HepG2 (cell line): ENCODE measurements around the gene OR6S1. TPM values are rescaled to one million over a fixed set of nuclear protein-coding genes. Genes with fewer than 3 reads are reported as not detected.

Experiments
- ATM ChIP-seq: fragments of 450-650 bp; IDR thresholded peaks from 2 replicates; pipeline ENCODE4 v1.7.1; 2017; ENCODE audit warnings: mild to moderate bottlenecking, borderline replicate concordance
- CTCF ChIP-seq: sonication (generic); formaldehyde crosslinking; IDR thresholded peaks from 2 replicates; pipeline ENCODE4 v1.5.0; 2020; ENCODE audit warnings: mild to moderate bottlenecking, missing genetic modification reagents, moderate library complexity
- ELF3 ChIP-seq: IDR thresholded peaks from 2 replicates; pipeline ENCODE4 v1.6.1; 2016; ENCODE audit warnings: missing genetic modification reagents, missing compliant biosample characterization
- FOXP4 ChIP-seq: sonication (generic); formaldehyde crosslinking; IDR thresholded peaks from 2 replicates; pipeline ENCODE4 v1.4.0; 2020; ENCODE audit warnings: missing genetic modification reagents
- KDM2A ChIP-seq: sonication (generic); formaldehyde crosslinking; IDR thresholded peaks from 2 replicates; pipeline ENCODE4 v1.4.0; 2020; ENCODE audit warnings: low read depth, missing genetic modification reagents, borderline replicate concordance
- MIER3 ChIP-seq: IDR thresholded peaks from 2 replicates; pipeline ENCODE4 v1.6.1; 2016; ENCODE audit warnings: missing compliant biosample characterization, borderline replicate concordance
- NR2F1 ChIP-seq, 2 experiments: fragments of 450-650 bp in 1 of 2; formaldehyde crosslinking in 1 of 2; IDR thresholded peaks; 2 replicates each; pipeline versions ENCODE4 v1.5.0 to v1.6.1; 2016 to 2020; ENCODE audit warnings: mild to moderate bottlenecking in 1 of 2, missing compliant biosample characterization in 1 of 2, missing genetic modification reagents in 1 of 2, moderate library complexity in 1 of 2
- PHF8 ChIP-seq: sonication (generic); formaldehyde crosslinking; IDR thresholded peaks from 2 replicates; pipeline ENCODE4 v1.5.0; 2020; ENCODE audit warnings: missing genetic modification reagents
- RXRB ChIP-seq: IDR thresholded peaks from 2 replicates; pipeline ENCODE4 v1.6.1; 2016; ENCODE audit warnings: borderline replicate concordance, missing genetic modification reagents, missing compliant biosample characterization
- SP1 ChIP-seq, 2 experiments: fragments of 450-650 bp in 1 of 2; sonication (generic) in 1 of 2; formaldehyde crosslinking in 1 of 2; IDR thresholded peaks; 2 replicates each; pipeline versions ENCODE4 v1.4.0 to v1.6.1; 2016 to 2020; ENCODE audit warnings: missing genetic modification reagents in 1 of 2
- SPEN ChIP-seq: sonication (generic); formaldehyde crosslinking; IDR thresholded peaks from 2 replicates; pipeline ENCODE4 v1.5.1; 2020; ENCODE audit warnings: low read depth, mild to moderate bottlenecking, missing genetic modification reagents
- TRIM24 ChIP-seq: sonication (generic); formaldehyde crosslinking; IDR thresholded peaks from 2 replicates; pipeline ENCODE4 v1.8.0; 2022; ENCODE audit warnings: mild to moderate bottlenecking, missing genetic modification reagents
- ZBTB26 ChIP-seq: IDR thresholded peaks from 2 replicates; pipeline ENCODE4 v1.6.1; 2016; ENCODE audit warnings: missing compliant biosample characterization, missing genetic modification reagents, borderline replicate concordance
- ZNF549 ChIP-seq: sonication (generic); formaldehyde crosslinking; IDR thresholded peaks from 2 replicates; pipeline ENCODE4 v1.5.0; 2020; ENCODE audit warnings: missing genetic modification reagents
- ZNF574 ChIP-seq: sonication (generic); formaldehyde crosslinking; IDR thresholded peaks from 2 replicates; pipeline ENCODE4 v1.4.0; 2020; ENCODE audit warnings: missing genetic modification reagents
- polyA plus RNA-seq, 8 experiments: library from polyadenylated mRNA; depleted of rRNA in 3 of 8; stranded (reverse) in 7 of 8; unstranded in 1 of 8; fragments of >200 nt; fragmentation: Illumina TruSeq in 4 of 8; extraction: Trizol in 4 of 8; gene quantifications; 2 replicates each; pipeline versions ENCODE4 v1.2.1 to v1.2.3, GENCODE V29; 2011 to 2016; ENCODE audit warnings: low read depth in 4 of 8, missing spikeins in 1 of 8, mixed read lengths in 1 of 8; ENCODE audit not compliant: insufficient read depth in 1 of 8
- total RNA-seq, 5 experiments: library from RNA; depleted of rRNA; stranded (reverse); fragments of >200 nt; fragmentation: Illumina TruSeq; extraction: Trizol; gene quantifications; 2 replicates each; pipeline ENCODE4 v1.2.3, GENCODE V29; 2016; ENCODE audit warnings: low read depth in 1 of 5
- TF ChIP-seq, protein P1 (sequence below): sonication (generic); formaldehyde crosslinking; IDR thresholded peaks from 2 replicates; pipeline ENCODE4 v1.5.1; 2020; ENCODE audit warnings: mild to moderate bottlenecking, missing genetic modification reagents, moderate library complexity

The OR6S1 gene
- total and polyA plus RNA-seq, 2 of the 13 experiments (the other 11 are each of a cell fraction or from before 2014, with no cell fraction given) = 0.09 TPM; not detected in 1

DNA sequence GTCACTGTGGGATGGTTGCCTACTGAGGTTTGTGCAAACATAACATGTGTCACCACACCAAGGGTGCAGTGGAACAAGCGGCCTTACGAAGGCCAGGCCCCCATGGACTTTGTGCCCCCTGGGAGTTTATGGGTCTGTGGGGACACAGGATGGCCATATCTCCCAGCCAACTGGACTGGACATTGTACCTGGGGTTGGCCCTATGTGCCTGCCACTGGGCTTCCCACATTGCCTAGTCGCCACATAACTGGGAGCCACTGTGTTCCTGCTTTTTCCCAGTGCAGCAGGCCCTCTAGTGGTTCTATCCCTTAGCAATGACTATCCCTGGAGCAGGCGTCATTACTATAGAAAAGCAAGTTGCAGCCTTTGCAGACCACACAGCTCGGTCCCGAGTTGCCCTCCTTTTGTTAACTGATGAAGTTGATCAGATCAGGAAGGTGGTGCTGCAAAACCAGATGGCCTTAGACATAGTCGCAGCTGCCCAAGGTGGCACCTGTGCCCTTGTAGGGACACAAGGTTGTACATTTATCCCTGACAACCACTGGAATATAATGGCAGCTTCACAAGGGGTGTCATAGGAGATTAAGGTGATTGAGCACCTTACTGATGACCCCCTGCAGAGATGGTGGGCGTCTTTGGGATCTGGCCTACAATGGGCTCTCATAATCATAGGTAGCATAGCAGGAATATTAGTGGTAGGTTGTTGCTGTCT lies 35.1 kb downstream of the OR6S1 start (continued):
- TF ChIP-seq, protein P1, sequence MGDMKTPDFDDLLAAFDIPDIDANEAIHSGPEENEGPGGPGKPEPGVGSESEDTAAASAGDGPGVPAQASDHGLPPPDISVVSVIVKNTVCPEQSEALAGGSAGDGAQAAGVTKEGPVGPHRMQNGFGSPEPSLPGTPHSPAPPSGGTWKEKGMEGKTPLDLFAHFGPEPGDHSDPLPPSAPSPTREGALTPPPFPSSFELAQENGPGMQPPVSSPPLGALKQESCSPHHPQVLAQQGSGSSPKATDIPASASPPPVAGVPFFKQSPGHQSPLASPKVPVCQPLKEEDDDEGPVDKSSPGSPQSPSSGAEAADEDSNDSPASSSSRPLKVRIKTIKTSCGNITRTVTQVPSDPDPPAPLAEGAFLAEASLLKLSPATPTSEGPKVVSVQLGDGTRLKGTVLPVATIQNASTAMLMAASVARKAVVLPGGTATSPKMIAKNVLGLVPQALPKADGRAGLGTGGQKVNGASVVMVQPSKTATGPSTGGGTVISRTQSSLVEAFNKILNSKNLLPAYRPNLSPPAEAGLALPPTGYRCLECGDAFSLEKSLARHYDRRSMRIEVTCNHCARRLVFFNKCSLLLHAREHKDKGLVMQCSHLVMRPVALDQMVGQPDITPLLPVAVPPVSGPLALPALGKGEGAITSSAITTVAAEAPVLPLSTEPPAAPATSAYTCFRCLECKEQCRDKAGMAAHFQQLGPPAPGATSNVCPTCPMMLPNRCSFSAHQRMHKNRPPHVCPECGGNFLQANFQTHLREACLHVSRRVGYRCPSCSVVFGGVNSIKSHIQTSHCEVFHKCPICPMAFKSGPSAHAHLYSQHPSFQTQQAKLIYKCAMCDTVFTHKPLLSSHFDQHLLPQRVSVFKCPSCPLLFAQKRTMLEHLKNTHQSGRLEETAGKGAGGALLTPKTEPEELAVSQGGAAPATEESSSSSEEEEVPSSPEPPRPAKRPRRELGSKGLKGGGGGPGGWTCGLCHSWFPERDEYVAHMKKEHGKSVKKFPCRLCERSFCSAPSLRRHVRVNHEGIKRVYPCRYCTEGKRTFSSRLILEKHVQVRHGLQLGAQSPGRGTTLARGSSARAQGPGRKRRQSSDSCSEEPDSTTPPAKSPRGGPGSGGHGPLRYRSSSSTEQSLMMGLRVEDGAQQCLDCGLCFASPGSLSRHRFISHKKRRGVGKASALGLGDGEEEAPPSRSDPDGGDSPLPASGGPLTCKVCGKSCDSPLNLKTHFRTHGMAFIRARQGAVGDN (CRISPR knock-in tag) = peak; percentile 57
- TF ChIP-seq SPEN = peak; percentile 55
- 0 out of 2 replicates have a peak, but pooled peaks have one; percentile 30 for TF ChIP-seq ELF3 (CRISPR knock-in tag)
- TF ChIP-seq CTCF (CRISPR knock-in tag) = peak; percentile 95
- peak; percentile 44; the same call in 1 of the 2 replicates for TF ChIP-seq FOXP4 (CRISPR knock-in tag)
- peak; percentile 52; the same call in 1 of the 2 replicates for TF ChIP-seq KDM2A (CRISPR knock-in tag)
- peak; percentile 62; the same call in 1 of the 2 replicates for TF ChIP-seq MIER3 (CRISPR knock-in tag)
- TF ChIP-seq NR2F1 (CRISPR knock-in tag; IDR thresholded peaks at IDR 0.05) = peak in 1 of 2 experiments; percentile 26; a peak in 1 of 4 replicates
- TF ChIP-seq ZNF549 (CRISPR knock-in tag) = no peak
- TF ChIP-seq ZBTB26 (CRISPR knock-in tag) = no peak
- no peak for TF ChIP-seq SP1 (IDR thresholded peaks at IDR 0.05)
- TF ChIP-seq SP1 (CRISPR knock-in tag; IDR thresholded peaks at IDR 0.05) = no peak
- TF ChIP-seq RXRB = peak; percentile 63
- peak; percentile 76 for TF ChIP-seq ZNF574 (CRISPR knock-in tag)
- no peak for TF ChIP-seq ATM
- peak; percentile 49; the same call in 1 of the 2 replicates for TF ChIP-seq TRIM24 (CRISPR knock-in tag)
- no peak for TF ChIP-seq PHF8
